Astrocyte (in vitro differentiated cells and primary cell): ENCODE measurements around the gene SPINK5.

Experiments
- EZH2 ChIP-seq: IDR thresholded peaks from 2 replicates; pipeline ENCODE4 v1.6.1; 2012; ENCODE audit warnings: mild to moderate bottlenecking, low read length, inconsistent platforms; ENCODE audit not compliant: insufficient read depth
- TF ChIP-seq, protein P1 (sequence below): IDR thresholded peaks from 2 replicates; pipeline ENCODE4 v1.5.1; 2011; ENCODE audit warnings: low read depth, mild to moderate bottlenecking, inconsistent platforms, low read length, moderate library complexity; ENCODE audit not compliant: insufficient read depth

DNA sequence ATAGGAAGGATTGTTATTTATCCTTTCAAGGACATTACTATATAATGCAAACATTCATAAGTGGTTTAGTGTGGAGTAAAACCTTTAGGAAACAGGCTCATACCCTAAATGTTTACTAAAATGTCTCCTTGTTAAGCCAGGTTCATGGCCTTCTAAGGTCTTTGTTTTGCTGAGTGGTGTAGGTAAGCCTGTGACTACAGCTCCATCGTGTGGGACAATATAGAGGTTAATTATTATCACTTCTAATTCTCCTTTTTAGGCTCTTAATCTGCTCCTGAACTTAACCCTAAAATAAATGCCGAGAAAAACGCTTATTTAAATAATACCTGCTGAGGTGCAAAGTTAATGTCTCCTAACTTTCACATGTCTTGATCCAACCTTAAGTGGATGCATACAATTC lies 43.8 kb downstream of the SPINK5 start:
- TF ChIP-seq, protein P1, sequence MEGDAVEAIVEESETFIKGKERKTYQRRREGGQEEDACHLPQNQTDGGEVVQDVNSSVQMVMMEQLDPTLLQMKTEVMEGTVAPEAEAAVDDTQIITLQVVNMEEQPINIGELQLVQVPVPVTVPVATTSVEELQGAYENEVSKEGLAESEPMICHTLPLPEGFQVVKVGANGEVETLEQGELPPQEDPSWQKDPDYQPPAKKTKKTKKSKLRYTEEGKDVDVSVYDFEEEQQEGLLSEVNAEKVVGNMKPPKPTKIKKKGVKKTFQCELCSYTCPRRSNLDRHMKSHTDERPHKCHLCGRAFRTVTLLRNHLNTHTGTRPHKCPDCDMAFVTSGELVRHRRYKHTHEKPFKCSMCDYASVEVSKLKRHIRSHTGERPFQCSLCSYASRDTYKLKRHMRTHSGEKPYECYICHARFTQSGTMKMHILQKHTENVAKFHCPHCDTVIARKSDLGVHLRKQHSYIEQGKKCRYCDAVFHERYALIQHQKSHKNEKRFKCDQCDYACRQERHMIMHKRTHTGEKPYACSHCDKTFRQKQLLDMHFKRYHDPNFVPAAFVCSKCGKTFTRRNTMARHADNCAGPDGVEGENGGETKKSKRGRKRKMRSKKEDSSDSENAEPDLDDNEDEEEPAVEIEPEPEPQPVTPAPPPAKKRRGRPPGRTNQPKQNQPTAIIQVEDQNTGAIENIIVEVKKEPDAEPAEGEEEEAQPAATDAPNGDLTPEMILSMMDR, result no peak
- no peak for TF ChIP-seq EZH2
